A549 (cell line): ENCODE measurements around the gene DPY19L1.

Source experiments
- CEBPB ChIP-seq, 2 experiments: fragments of >200 bp in 1 of 2; sonication (Bioruptor Twin) in 1 of 2; formaldehyde crosslinking in 1 of 2; IDR thresholded peaks; 2 replicates each; pipeline ENCODE4 v1.6.1; 2012 to 2016
- CTCF ChIP-seq: fragments of >200 bp; sonication (Bioruptor Twin); formaldehyde crosslinking; IDR thresholded peaks from 3 replicates; pipeline ENCODE4 v1.5.1; 2016
- HDAC2 ChIP-seq: fragments of 200-600 bp; sonication (generic); IDR thresholded peaks from 2 replicates; pipeline ENCODE4 v1.6.1; 2016
- JUN ChIP-seq, 2 experiments: fragments of >200 bp; sonication (Bioruptor Twin); formaldehyde crosslinking; IDR thresholded peaks; 2 replicates in 1 of 2; 3 replicates in 1 of 2; pipeline ENCODE4 v1.6.1; 2016 to 2017
- KDM1A ChIP-seq: fragments of 200-600 bp; sonication (generic); IDR thresholded peaks from 2 replicates; pipeline ENCODE4 v1.6.1; 2016; ENCODE audit warnings: low read depth, mild to moderate bottlenecking
- MAZ ChIP-seq: fragments of 150-350 bp; IDR thresholded peaks from 2 replicates; pipeline ENCODE4 v1.6.1; 2014; ENCODE audit warnings: antibody characterized with exemption, low read depth, low read length, borderline replicate concordance
- POLR2A ChIP-seq: IDR thresholded peaks from 2 replicates; pipeline ENCODE4 v1.6.1; 2012; ENCODE audit warnings: mild to moderate bottlenecking, low read length
- RNF2 ChIP-seq: fragments of 200-600 bp; sonication (generic); IDR thresholded peaks from 2 replicates; pipeline ENCODE4 v1.6.1; 2016; ENCODE audit warnings: low read depth, mild to moderate bottlenecking, antibody characterized with exemption, moderate library complexity, borderline replicate concordance
- SMC3 ChIP-seq: fragments of >200 bp; sonication (Bioruptor Twin); formaldehyde crosslinking; IDR thresholded peaks from 3 replicates; pipeline ENCODE4 v1.6.1; 2018; ENCODE audit warnings: inconsistent platforms
- TFCP2L1 ChIP-seq: fragments of 250-450 bp; sonication (Bioruptor Pico); IDR thresholded peaks from 2 replicates; pipeline ENCODE4 v1.5.0; 2021; ENCODE audit warnings: mild to moderate bottlenecking
- TF ChIP-seq, protein P1 (sequence below): IDR thresholded peaks from 2 replicates; pipeline ENCODE4 v1.6.1; 2012
- TF ChIP-seq, protein P2 (sequence below): fragments of >200 bp; sonication (Bioruptor Twin); formaldehyde crosslinking; IDR thresholded peaks from 3 replicates; pipeline ENCODE4 v1.6.1; 2016

GRCh38 chr7:35019179-35019729 is 18.0 kb downstream of the DPY19L1 start:
- TF ChIP-seq RNF2 (no peak), HDAC2 (no peak), CTCF (no peak), MAZ (no peak), SMC3 (no peak), TFCP2L1 (CRISPR knock-in tag) (no peak), CEBPB (IDR thresholded peaks at IDR 0.05) (no peak), JUN (IDR thresholded peaks at IDR 0.05) (no peak), KDM1A (no peak), POLR2A (no peak)
- TF ChIP-seq, protein P1, sequence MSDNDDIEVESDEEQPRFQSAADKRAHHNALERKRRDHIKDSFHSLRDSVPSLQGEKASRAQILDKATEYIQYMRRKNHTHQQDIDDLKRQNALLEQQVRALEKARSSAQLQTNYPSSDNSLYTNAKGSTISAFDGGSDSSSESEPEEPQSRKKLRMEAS, result no peak
- TF ChIP-seq, protein P2, sequence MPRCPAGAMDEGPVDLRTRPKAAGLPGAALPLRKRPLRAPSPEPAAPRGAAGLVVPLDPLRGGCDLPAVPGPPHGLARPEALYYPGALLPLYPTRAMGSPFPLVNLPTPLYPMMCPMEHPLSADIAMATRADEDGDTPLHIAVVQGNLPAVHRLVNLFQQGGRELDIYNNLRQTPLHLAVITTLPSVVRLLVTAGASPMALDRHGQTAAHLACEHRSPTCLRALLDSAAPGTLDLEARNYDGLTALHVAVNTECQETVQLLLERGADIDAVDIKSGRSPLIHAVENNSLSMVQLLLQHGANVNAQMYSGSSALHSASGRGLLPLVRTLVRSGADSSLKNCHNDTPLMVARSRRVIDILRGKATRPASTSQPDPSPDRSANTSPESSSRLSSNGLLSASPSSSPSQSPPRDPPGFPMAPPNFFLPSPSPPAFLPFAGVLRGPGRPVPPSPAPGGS, result no peak
